ENCODE measurements around the gene JMJD4.
A peak's percentile ranks its signal among the peaks of the same experiment; 100 is the strongest.

JMJD4 gene

GRCh38 chr1:227768125-227768439, 33.0 kb upstream of the JMJD4 start:
- peak; percentile 51 for DNase-seq

- no peak for DNase-seq
Observed at GRCh38 chr1:227767401-227768124, 32.5 kb upstream of the JMJD4 start.

- no peak for DNase-seq
Observed at GRCh38 chr1:227766653-227767277, 31.7 kb upstream of the JMJD4 start.

- DNase-seq: peak; percentile 99
Observed at GRCh38 chr1:227766015-227766634, 31.0 kb upstream of the JMJD4 start.

- DNase-seq: no peak
Observed at GRCh38 chr1:227765261-227766014, 30.3 kb upstream of the JMJD4 start.

- DNase-seq: no peak
Observed at GRCh38 chr1:227764019-227764391, 28.9 kb upstream of the JMJD4 start.

- no peak for DNase-seq
Observed at GRCh38 chr1:227763246-227764018, 28.3 kb upstream of the JMJD4 start.

- peak; percentile 95 for DNase-seq
Observed at GRCh38 chr1:227762231-227762911, 27.3 kb upstream of the JMJD4 start.

GRCh38 chr1:227761621-227762230, 26.6 kb upstream of the JMJD4 start:
- no peak for DNase-seq

- no peak for DNase-seq
Observed at GRCh38 chr1:227760377-227760776, 25.3 kb upstream of the JMJD4 start.

- DNase-seq: no peak
Observed at GRCh38 chr1:227759341-227760300, 24.5 kb upstream of the JMJD4 start.

- no peak for DNase-seq
Observed at GRCh38 chr1:227758366-227758765, 23.3 kb upstream of the JMJD4 start.

GRCh38 chr1:227757781-227758180, 22.7 kb upstream of the JMJD4 start:
- DNase-seq: no peak

- no peak for DNase-seq
Observed at GRCh38 chr1:227756172-227756959, 21.3 kb upstream of the JMJD4 start.

GRCh38 chr1:227754958-227755357, 19.9 kb upstream of the JMJD4 start:
- no peak for DNase-seq

- no peak for DNase-seq
Observed at GRCh38 chr1:227753999-227754711, 19.1 kb upstream of the JMJD4 start.

GRCh38 chr1:227749916-227750710, 15.0 kb upstream of the JMJD4 start:
- no peak for DNase-seq

- no peak for DNase-seq
Observed at GRCh38 chr1:227749225-227749624, 14.1 kb upstream of the JMJD4 start.
